Ishikawa (cell line): ENCODE results near the gene ENOSF1.

Source experiments
- CREB1 ChIP-seq: IDR thresholded peaks from 2 replicates; pipeline ENCODE4 v1.6.1; 2012; ENCODE audit warnings: low read depth
- RAD21 ChIP-seq: IDR thresholded peaks from 2 replicates; pipeline ENCODE4 v1.6.1; 2012; ENCODE audit warnings: low read depth
- ZBTB7A ChIP-seq: IDR thresholded peaks from 2 replicates; pipeline ENCODE4 v1.6.1; 2012; ENCODE audit warnings: low read depth

GRCh38 chr18:708096-708495, 4.3 kb downstream of the ENOSF1 start:
- TF ChIP-seq RAD21 = no peak
- TF ChIP-seq CREB1 = no peak
- no peak for TF ChIP-seq ZBTB7A
